Loucy (cell line): ENCODE data around the gene CD151.

Source experiments
- H2AFZ ChIP-seq: fragments of 200-600 bp; sonication (generic); 2 replicates; pipeline ENCODE4 v1.6.0; 2016; ENCODE audit warnings: antibody characterized with exemption, mild to moderate bottlenecking, low read length, moderate library complexity
- H3F3A ChIP-seq: fragments of 200-600 bp; 2 replicates; pipeline ENCODE4 v1.6.0; 2016; ENCODE audit warnings: antibody characterized with exemption, low read depth, mild to moderate bottlenecking
- H3K27me3 ChIP-seq: fragments of 200-600 bp; sonication (generic); 2 replicates; pipeline ENCODE4 v1.6.1; 2014; ENCODE audit warnings: low read length, mild to moderate bottlenecking; ENCODE audit not compliant: insufficient read depth, poor library complexity, severe bottlenecking
- H3K36me3 ChIP-seq: fragments of 200-600 bp; sonication (generic); 2 replicates; pipeline ENCODE4 v1.6.1; 2016; ENCODE audit warnings: low read length; ENCODE audit not compliant: insufficient read depth
- H3K4me1 ChIP-seq: fragments of 200-600 bp; sonication (generic); 2 replicates; pipeline ENCODE4 v1.5.1; 2014; ENCODE audit warnings: low read length, mild to moderate bottlenecking; ENCODE audit not compliant: insufficient read depth, poor library complexity, severe bottlenecking
- H3K4me2 ChIP-seq: fragments of 200-600 bp; sonication (generic); 2 replicates; pipeline ENCODE4 v1.6.0; 2014; ENCODE audit warnings: antibody characterized with exemption, low read length, low read depth, mild to moderate bottlenecking; ENCODE audit not compliant: poor library complexity, severe bottlenecking
- H3K4me3 ChIP-seq: fragments of 200-600 bp; sonication (generic); 2 replicates; pipeline ENCODE4 v1.5.1; 2014; ENCODE audit warnings: low read length, mild to moderate bottlenecking, mixed read lengths; ENCODE audit not compliant: poor library complexity, severe bottlenecking
- H3K79me2 ChIP-seq: fragments of 200-600 bp; sonication (generic); 2 replicates; pipeline ENCODE4 v1.6.1; 2014; ENCODE audit warnings: low read length; ENCODE audit not compliant: insufficient read depth
- H3K9ac ChIP-seq: fragments of 200-600 bp; sonication (generic); 2 replicates; pipeline ENCODE4 v1.6.0; 2014; ENCODE audit warnings: mild to moderate bottlenecking, low read depth, low read length, moderate library complexity; ENCODE audit not compliant: poor library complexity, severe bottlenecking
- H3K9me2 ChIP-seq: fragments of 200-600 bp; sonication (generic); replicated peaks from 2 replicates; pipeline ENCODE4 v1.6.1; 2016; ENCODE audit warnings: low read depth, low read length, mixed read lengths
- H3K9me3 ChIP-seq: fragments of 200-600 bp; sonication (generic); 2 replicates; pipeline ENCODE4 v1.6.1; 2014; ENCODE audit warnings: mild to moderate bottlenecking, antibody characterized with exemption, low read length, low read depth; ENCODE audit not compliant: insufficient read depth
- H4K20me1 ChIP-seq: fragments of 200-600 bp; sonication (generic); 2 replicates; pipeline ENCODE4 v1.6.0; 2014; ENCODE audit warnings: antibody characterized with exemption, low read length, mild to moderate bottlenecking; ENCODE audit not compliant: insufficient read depth, poor library complexity, severe bottlenecking
- EZH2phosphoT487 ChIP-seq: fragments of 200-600 bp; IDR thresholded peaks from 2 replicates; pipeline ENCODE4 v1.6.1; 2018; ENCODE audit warnings: antibody characterized with exemption, mild to moderate bottlenecking, moderate library complexity, borderline replicate concordance
- TF ChIP-seq, protein P1 (sequence below): fragments of 200-600 bp; sonication (generic); conservative IDR thresholded peaks from 2 replicates; pipeline ENCODE4 v1.5.1; 2014; ENCODE audit warnings: mild to moderate bottlenecking, antibody characterized with exemption, low read length

CD151 gene

DNA sequence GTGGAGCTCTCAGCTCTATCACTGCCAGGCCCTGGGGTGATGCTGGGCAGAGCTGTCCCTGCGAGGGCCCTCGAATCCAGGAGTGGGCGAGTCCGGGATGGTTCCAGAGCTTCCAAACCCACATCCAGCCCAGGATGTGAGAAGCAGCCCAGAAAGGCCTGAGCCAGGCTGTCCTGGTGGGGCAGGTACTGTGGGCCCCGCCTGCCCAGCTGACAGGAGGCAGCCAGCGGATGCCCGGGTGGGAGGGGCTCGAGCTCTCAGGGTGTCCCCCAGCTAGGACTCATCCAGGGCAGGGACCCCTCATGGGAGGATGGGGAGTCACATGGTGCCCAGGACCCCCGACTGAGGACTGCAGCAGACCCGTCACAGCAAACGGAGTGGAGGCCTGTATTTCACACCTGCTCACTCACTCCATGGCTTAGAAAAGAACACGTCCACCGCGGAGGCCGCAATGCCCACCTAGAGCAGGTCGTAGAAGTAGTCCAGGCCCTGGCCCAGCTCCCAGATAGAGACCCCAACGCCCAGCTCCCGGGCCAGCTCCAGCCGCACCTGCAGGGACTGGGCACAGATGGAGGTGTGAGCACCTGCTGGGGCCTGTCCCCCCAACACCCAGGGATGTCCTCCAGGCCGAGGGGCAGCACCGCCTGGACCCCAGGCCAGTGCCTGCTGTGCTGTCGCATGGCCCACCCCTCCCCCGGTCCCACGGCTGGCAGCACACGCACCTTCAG lies 36.8 kb downstream of the CD151 start:
- no peaks in the 10 kb centered on the region for H3K9me2 ChIP-seq
- H3K9ac ChIP-seq: no peak overlapping the region
- H3F3A ChIP-seq: no peaks in the 10 kb centered on the region
- no peaks in the 10 kb centered on the region for H4K20me1 ChIP-seq
- TF ChIP-seq, protein P1, sequence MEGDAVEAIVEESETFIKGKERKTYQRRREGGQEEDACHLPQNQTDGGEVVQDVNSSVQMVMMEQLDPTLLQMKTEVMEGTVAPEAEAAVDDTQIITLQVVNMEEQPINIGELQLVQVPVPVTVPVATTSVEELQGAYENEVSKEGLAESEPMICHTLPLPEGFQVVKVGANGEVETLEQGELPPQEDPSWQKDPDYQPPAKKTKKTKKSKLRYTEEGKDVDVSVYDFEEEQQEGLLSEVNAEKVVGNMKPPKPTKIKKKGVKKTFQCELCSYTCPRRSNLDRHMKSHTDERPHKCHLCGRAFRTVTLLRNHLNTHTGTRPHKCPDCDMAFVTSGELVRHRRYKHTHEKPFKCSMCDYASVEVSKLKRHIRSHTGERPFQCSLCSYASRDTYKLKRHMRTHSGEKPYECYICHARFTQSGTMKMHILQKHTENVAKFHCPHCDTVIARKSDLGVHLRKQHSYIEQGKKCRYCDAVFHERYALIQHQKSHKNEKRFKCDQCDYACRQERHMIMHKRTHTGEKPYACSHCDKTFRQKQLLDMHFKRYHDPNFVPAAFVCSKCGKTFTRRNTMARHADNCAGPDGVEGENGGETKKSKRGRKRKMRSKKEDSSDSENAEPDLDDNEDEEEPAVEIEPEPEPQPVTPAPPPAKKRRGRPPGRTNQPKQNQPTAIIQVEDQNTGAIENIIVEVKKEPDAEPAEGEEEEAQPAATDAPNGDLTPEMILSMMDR: no peak
- TF ChIP-seq EZH2phosphoT487: no peak
- H3K36me3 ChIP-seq: no peaks in the 10 kb centered on the region
- no peaks in the 10 kb centered on the region for H3K4me1 ChIP-seq
- no peak overlapping the region for H3K4me3 ChIP-seq
- H3K79me2 ChIP-seq: no peaks in the 10 kb centered on the region
- H3K9me3 ChIP-seq: no peaks in the 10 kb centered on the region
- no peak overlapping the region for H3K4me2 ChIP-seq
- H3K27me3 ChIP-seq: no peaks in the 10 kb centered on the region
- H2AFZ ChIP-seq: no peak overlapping the region

DNA sequence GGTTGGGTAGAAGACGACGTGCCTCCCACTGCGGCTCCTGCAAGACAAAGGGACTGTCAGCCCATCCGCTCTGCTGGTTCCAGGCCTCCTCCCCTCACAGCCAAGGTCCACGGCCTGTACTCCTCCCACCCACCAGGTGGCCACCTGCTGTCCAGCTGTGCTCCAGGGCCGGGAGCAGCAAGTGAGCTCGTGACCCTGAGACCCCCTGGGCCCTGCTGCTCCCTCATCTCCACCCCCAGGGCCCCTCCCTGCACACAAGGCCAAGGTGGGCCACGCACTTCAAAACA lies 37.3 kb downstream of the CD151 start:
- Histone ChIP-seq H3K79me2 (no peaks in the 10 kb centered on the region), H3F3A (no peaks in the 10 kb centered on the region), H3K4me1 (no peaks in the 10 kb centered on the region), H2AFZ (no peak overlapping the region), H3K9me3 (no peaks in the 10 kb centered on the region), H3K9me2 (no peaks in the 10 kb centered on the region), H3K4me2 (no peak overlapping the region), H3K27me3 (no peaks in the 10 kb centered on the region), H4K20me1 (no peaks in the 10 kb centered on the region), H3K4me3 (no peak overlapping the region), H3K9ac (no peak overlapping the region), H3K36me3 (no peaks in the 10 kb centered on the region)
- TF ChIP-seq, protein P1: no peak; the same call in 1 of the 2 replicates
- no peak for TF ChIP-seq EZH2phosphoT487

DNA sequence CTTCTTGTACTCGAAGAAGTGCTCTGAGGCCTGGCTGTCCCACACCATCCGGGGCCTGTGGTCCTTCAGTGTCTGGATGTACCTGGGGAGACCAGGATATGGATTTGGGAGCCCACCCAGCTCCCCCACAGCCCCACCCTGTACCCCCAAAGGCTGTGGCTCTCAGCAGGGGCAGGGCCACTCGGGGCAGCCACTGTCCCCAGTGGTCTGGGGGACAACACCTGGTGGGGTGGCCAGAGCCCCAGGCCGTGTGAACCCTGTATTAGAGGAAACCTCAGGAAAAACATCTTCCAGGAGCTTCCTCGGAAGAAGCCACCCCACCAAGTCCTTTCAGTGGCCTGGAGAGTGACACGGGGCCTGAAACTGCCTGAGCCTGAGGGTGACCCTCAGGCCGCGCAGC lies 37.7 kb downstream of the CD151 start:
- TF ChIP-seq, protein P1: no peak
- no peak for TF ChIP-seq EZH2phosphoT487
- H3K36me3 ChIP-seq: no peaks in the 10 kb centered on the region
- H3K4me3 ChIP-seq: no peak overlapping the region
- H3K4me1 ChIP-seq: no peaks in the 10 kb centered on the region
- no peaks in the 10 kb centered on the region for H3K79me2 ChIP-seq
- no peaks in the 10 kb centered on the region for H3K27me3 ChIP-seq
- H2AFZ ChIP-seq: no peak overlapping the region
- H3K9me3 ChIP-seq: no peaks in the 10 kb centered on the region
- no peaks in the 10 kb centered on the region for H3K9me2 ChIP-seq
- no peak overlapping the region for H3K4me2 ChIP-seq
- no peaks in the 10 kb centered on the region for H4K20me1 ChIP-seq
- H3F3A ChIP-seq: no peaks in the 10 kb centered on the region
- no peak overlapping the region for H3K9ac ChIP-seq
